Tibial artery (tissue), 4 donors: ENCODE measurements around the gene TTR.

Experiments
- DNase-seq, 2 donors: peaks; one replicate each; pipeline ENCODE4 v3.0.0-alpha.2; 2019
- H3K27ac ChIP-seq, 2 donors: fragments of 200-600 bp; sonication (generic) in 1 of 2; 1 replicate in 1 of 2; 2 replicates in 1 of 2; pipeline ENCODE4 v1.5.1; 2018 to 2019; ENCODE audit warnings: mild to moderate bottlenecking in 1 of 2
- H3K27me3 ChIP-seq, 2 donors: fragments of 200-600 bp; sonication (generic) in 1 of 2; one replicate each; pipeline versions ENCODE4 v1.5.1 to v1.6.0; 2016 to 2019
- H3K36me3 ChIP-seq, 3 donors: fragments of 200-600 bp; sonication (generic) in 2 of 3; one replicate each; pipeline ENCODE4 v1.5.1; 2016 to 2019; ENCODE audit warnings: mild to moderate bottlenecking in 2 of 3
- H3K4me1 ChIP-seq, 4 donors: fragments of 200-600 bp; sonication (generic) in 2 of 4; 1 replicate in 3 of 4; 2 replicates in 1 of 4; pipeline ENCODE4 v1.5.1; 2016 to 2019
- H3K4me3 ChIP-seq, 2 donors: fragments of 200-600 bp; sonication (generic) in 1 of 2; 1 replicate in 1 of 2; 2 replicates in 1 of 2; pipeline ENCODE4 v1.5.1; 2018 to 2019; ENCODE audit warnings: mild to moderate bottlenecking in 2 of 2
- H3K9me3 ChIP-seq, 3 donors: fragments of 200-600 bp; sonication (generic) in 1 of 3; one replicate each; pipeline ENCODE4 v1.5.1; 2016 to 2019
- CTCF ChIP-seq, 2 experiments: fragments of 200-600 bp in 1 of 2; fragments of 450-650 bp in 1 of 2; IDR thresholded peaks; one replicate each; pipeline ENCODE4 v1.5.1; 2017 to 2019; ENCODE audit warnings: antibody characterized with exemption in 2 of 2, mild to moderate bottlenecking in 1 of 2, moderate library complexity in 1 of 2
- intact Hi-C: fragments of 100-400 bp; cut with DNase I; formaldehyde crosslinking; loops from one replicate; pipeline ENCODE4 v1.15.0; 2023; ENCODE audit warnings: low total_unique reads

The TTR gene

DNA sequence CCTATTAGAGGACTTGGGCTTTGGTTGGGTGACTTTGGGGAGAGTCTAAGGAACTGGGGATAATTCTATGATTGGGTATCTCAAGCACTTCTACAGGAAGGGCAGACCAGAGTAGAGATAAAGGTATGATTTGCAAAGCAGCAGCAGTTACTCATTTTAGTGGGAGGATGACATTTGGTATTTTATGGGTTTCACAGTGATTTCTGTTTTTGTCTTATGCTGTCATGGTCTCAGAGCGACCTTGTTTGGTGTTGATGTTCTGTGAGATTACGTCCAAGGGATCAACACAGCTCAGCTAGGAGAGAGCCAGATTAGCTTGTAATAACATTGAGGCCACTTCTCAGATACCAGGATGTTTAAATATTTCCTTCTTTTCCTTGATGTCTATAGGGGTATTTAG is 18.2 kb downstream of the TTR start:
- Histone ChIP-seq H3K27ac (no peak overlapping the region), H3K9me3 (no peaks in the 10 kb centered on the region), H3K27me3 (no peaks in the 10 kb centered on the region), H3K4me3 (no peak overlapping the region), H3K36me3 (no peaks in the 10 kb centered on the region), H3K4me1 (no peaks in the 10 kb centered on the region)
- intact Hi-C loops: no loop called here
- no peak for DNase-seq
- TF ChIP-seq CTCF (IDR thresholded peaks at IDR 0.05): no peak

- Histone ChIP-seq H3K9me3 (no peaks in the 10 kb centered on the region), H3K4me1 (no peaks in the 10 kb centered on the region), H3K4me3 (no peak overlapping the region), H3K27me3 (no peaks in the 10 kb centered on the region), H3K36me3 (no peaks in the 10 kb centered on the region), H3K27ac (no peak overlapping the region)
- TF ChIP-seq CTCF (IDR thresholded peaks at IDR 0.05): no peak
- intact Hi-C loops: no loop called here
- DNase-seq: no peak
These were observed 18.9 kb downstream of the TTR start for GRCh38 chr18:31610286-31611205.

DNA sequence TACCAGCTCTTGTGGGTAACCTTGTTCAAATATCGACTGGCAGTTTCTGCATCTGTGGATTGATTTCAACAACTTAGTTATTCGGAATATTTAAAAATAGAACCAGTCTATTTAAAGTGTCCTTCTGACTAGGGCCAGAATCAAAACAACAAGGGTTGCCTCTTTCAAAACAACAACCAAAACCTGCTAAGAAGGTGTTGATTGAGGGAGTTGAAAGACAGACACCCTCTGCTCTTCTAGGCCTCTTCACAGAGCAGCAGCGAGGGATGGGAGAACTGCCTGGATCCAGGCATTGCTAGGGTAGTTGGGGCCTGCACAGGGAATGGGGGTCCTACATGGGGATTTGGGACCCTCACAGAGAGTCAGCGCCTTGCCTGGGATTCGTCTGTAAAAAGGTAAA is 19.8 kb downstream of the TTR start:
- no peak overlapping the region for H3K4me3 ChIP-seq
- H3K27me3 ChIP-seq: no peaks in the 10 kb centered on the region
- H3K36me3 ChIP-seq: no peaks in the 10 kb centered on the region
- DNase-seq: no peak
- intact Hi-C loops: no loop called here
- no peaks in the 10 kb centered on the region for H3K9me3 ChIP-seq
- no peak overlapping the region for H3K27ac ChIP-seq
- no peak for TF ChIP-seq CTCF (IDR thresholded peaks at IDR 0.05)
- H3K4me1 ChIP-seq: no peaks in the 10 kb centered on the region

- Histone ChIP-seq H3K36me3 (no peaks in the 10 kb centered on the region), H3K27me3 (no peaks in the 10 kb centered on the region), H3K27ac (no peak overlapping the region), H3K9me3 (no peaks in the 10 kb centered on the region), H3K4me3 (no peak overlapping the region), H3K4me1 (no peaks in the 10 kb centered on the region)
- intact Hi-C loops: no loop called here
- DNase-seq: no peak
- TF ChIP-seq CTCF (IDR thresholded peaks at IDR 0.05): no peak
These were observed 20.4 kb downstream of the TTR start for GRCh38 chr18:31612124-31612523.

GRCh38 chr18:31614044-31614443 is 22.4 kb downstream of the TTR start:
- no peaks in the 10 kb centered on the region for H3K36me3 ChIP-seq
- intact Hi-C loops: no loop called here
- no peak overlapping the region for H3K4me3 ChIP-seq
- no peak for TF ChIP-seq CTCF (IDR thresholded peaks at IDR 0.05)
- H3K27me3 ChIP-seq: no peaks in the 10 kb centered on the region
- no peaks in the 10 kb centered on the region for H3K4me1 ChIP-seq
- DNase-seq: no peak
- H3K27ac ChIP-seq: no peak overlapping the region
- no peaks in the 10 kb centered on the region for H3K9me3 ChIP-seq
